ENCODE data around the gene OR51B2. TPM values are rescaled to one million over a fixed set of nuclear protein-coding genes. Genes with fewer than 3 reads are reported as not detected.
"Not testable (repeated sequence)": the region's sequence is repeated elsewhere in the genome, so short reads cannot be mapped to it uniquely, and the experiment has no call there.

The OR51B2 gene
- not detected in 2 replicates for total RNA-seq (ENCODE audit: low replicate concordance)
- long read RNA-seq, result 0 reads

GRCh38 chr11:5324197-5324596, at the start of gene OR51B2:
Gene OR51B2, minus strand, starts transcription at chr11:5324297. Its CDS starts 0 bp downstream, at chr11:5324297.
- Mint-ChIP-seq H3K27me3 (no peaks in the 10 kb centered on the region), H3K4me1 (ENCODE audit: unreplicated experiment) (no peaks in the 10 kb centered on the region), H3K4me3 (no peak within 1 kb of the TSS), H3K36me3 (no peaks in the 10 kb centered on the region), H3K27ac (no peak within 1 kb of the TSS), H3K9me3 (no peaks in the 10 kb centered on the region)
- no peak for TF ChIP-seq CTCF (conservative IDR thresholded peaks at IDR 0.05)
- no peak for DNase-seq (ENCODE audit: extremely low spot score, unreplicated experiment)

- Mint-ChIP-seq H3K36me3 (no peaks in the 10 kb centered on the region), H3K4me1 (ENCODE audit: unreplicated experiment) (no peaks in the 10 kb centered on the region), H3K27me3 (peaks cover 5% of the 10 kb centered on the region), H3K9me3 (no peaks in the 10 kb centered on the region), H3K27ac (no peak overlapping the region), H3K4me3 (no peak overlapping the region)
- TF ChIP-seq CTCF (conservative IDR thresholded peaks at IDR 0.05), result peak; percentile 60
- DNase-seq (ENCODE audit: extremely low spot score, unreplicated experiment), result no peak
These were observed 45.7 kb upstream of the OR51B2 start for GRCh38 chr11:5369789-5370188.

- no peaks in the 10 kb centered on the region for H3K4me1 Mint-ChIP-seq (ENCODE audit: unreplicated experiment)
- H3K36me3 Mint-ChIP-seq, result no peaks in the 10 kb centered on the region
- no peak overlapping the region for H3K27ac Mint-ChIP-seq
- no peak for DNase-seq (ENCODE audit: extremely low spot score, unreplicated experiment)
- no peak for TF ChIP-seq CTCF (conservative IDR thresholded peaks at IDR 0.05)
- peaks cover 5% of the 10 kb centered on the region for H3K27me3 Mint-ChIP-seq
- no peak overlapping the region for H3K4me3 Mint-ChIP-seq
- H3K9me3 Mint-ChIP-seq, result no peaks in the 10 kb centered on the region
These were observed 44.5 kb upstream of the OR51B2 start for GRCh38 chr11:5368502-5369043.

GRCh38 chr11:5367448-5368074, 43.5 kb upstream of the OR51B2 start:
- Mint-ChIP-seq H3K36me3 (no peaks in the 10 kb centered on the region), H3K27ac (no peak overlapping the region), H3K4me1 (ENCODE audit: unreplicated experiment) (no peaks in the 10 kb centered on the region), H3K27me3 (peaks cover 5% of the 10 kb centered on the region), H3K4me3 (no peak overlapping the region), H3K9me3 (no peaks in the 10 kb centered on the region)
- no peak for DNase-seq (ENCODE audit: extremely low spot score, unreplicated experiment)
- TF ChIP-seq CTCF (conservative IDR thresholded peaks at IDR 0.05), result no peak

GRCh38 chr11:5366856-5367255, 42.8 kb upstream of the OR51B2 start:
- Mint-ChIP-seq H3K4me3 (no peak overlapping the region), H3K27me3 (peaks cover 5% of the 10 kb centered on the region), H3K36me3 (no peaks in the 10 kb centered on the region), H3K4me1 (ENCODE audit: unreplicated experiment) (no peaks in the 10 kb centered on the region), H3K9me3 (no peaks in the 10 kb centered on the region), H3K27ac (no peak overlapping the region)
- no peak for DNase-seq (ENCODE audit: extremely low spot score, unreplicated experiment)
- TF ChIP-seq CTCF (conservative IDR thresholded peaks at IDR 0.05), result no peak

GRCh38 chr11:5366365-5366764, 42.3 kb upstream of the OR51B2 start:
- not testable (repeated sequence) for H3K36me3 Mint-ChIP-seq; H3K27me3 Mint-ChIP-seq; H3K4me1 Mint-ChIP-seq (ENCODE audit: unreplicated experiment); H3K27ac Mint-ChIP-seq; H3K4me3 Mint-ChIP-seq; H3K9me3 Mint-ChIP-seq; DNase-seq (ENCODE audit: extremely low spot score, unreplicated experiment)

Data from type B pancreatic cell (in vitro differentiated cells).